Measurements from ENCODE around the gene KLK1. TPM values are rescaled to one million over a fixed set of nuclear protein-coding genes. Genes with fewer than 3 reads are reported as not detected.
"Not testable (repeated sequence)": the region's sequence is repeated elsewhere in the genome, so short reads cannot be mapped to it uniquely, and the experiment has no call there.

KLK1 gene
- polyA plus RNA-seq, 3 donors = 0.66 to 0.72 TPM; not detected in 1

GRCh38 chr19:50776131-50776530, 47.5 kb downstream of the KLK1 start:
- H3K36me3 Mint-ChIP-seq = no peaks in the 10 kb centered on the region
- peaks cover 52 to 63% (median 59%) of the 10 kb centered on the region in 3 donors for H3K27me3 Mint-ChIP-seq (ENCODE audit: low read depth in 3 of 3)
- no peaks in the 10 kb centered on the region for H3K4me1 ChIP-seq (ENCODE audit: control insufficient read depth in 1 of 2, insufficient read depth in 2 of 2, low read length in 2 of 2)
- H3K9ac ChIP-seq (ENCODE audit: insufficient read depth, low read length, poor library complexity, severe bottlenecking) = no peak overlapping the region
- peaks cover 6 to 9% of the 10 kb centered on the region in 2 donors for H3K9me3 ChIP-seq (replicated peaks in 1 of 2; ENCODE audit: control insufficient read depth in 1 of 2, insufficient read depth in 1 of 2, low read length in 2 of 2)
- peaks cover 15 to 45% of the 10 kb centered on the region in 2 donors for H3K27me3 ChIP-seq (ENCODE audit: control insufficient read depth in 2 of 2, insufficient read depth in 2 of 2, low read length in 2 of 2)
- peaks cover 9% of the 10 kb centered on the region for H3K4me1 Mint-ChIP-seq
- H3K9me3 Mint-ChIP-seq = peaks cover 3 to 22% (median 11%) of the 10 kb centered on the region in 7 donors
- H3K27ac Mint-ChIP-seq = no peak overlapping the region
- H3K4me3 Mint-ChIP-seq = no peak overlapping the region
- intact Hi-C loops (cut with micrococcal nuclease) = no loop called here
- no peaks in the 10 kb centered on the region for H3K79me2 ChIP-seq (ENCODE audit: insufficient read depth, low read length)
- H3K36me3 ChIP-seq (replicated peaks in 1 of 2; ENCODE audit: control insufficient read depth in 1 of 2, insufficient read depth in 2 of 2, low read length in 2 of 2) = no peaks in the 10 kb centered on the region
- WGBS (ENCODE audit: insufficient coverage) = 96% methylated on average over 3 of the region's 5 CpGs
- H3K4me2 ChIP-seq (replicated peaks; ENCODE audit: extremely low read depth, low read length, poor library complexity, severe bottlenecking) = no peak overlapping the region
- H3K4me3 ChIP-seq (replicated peaks in 1 of 3; ENCODE audit: low read depth in 2 of 3, low read length in 3 of 3) = no peak overlapping the region
- no peaks in the 10 kb centered on the region for H4K20me1 ChIP-seq (ENCODE audit: insufficient read depth, low read length)
- DNase-seq = no peak
- no peak for TF ChIP-seq CTCF (IDR thresholded peaks at IDR 0.05)
- H3K27ac ChIP-seq (ENCODE audit: low read depth in 1 of 2, low read length in 2 of 2) = no peak overlapping the region
- H2AFZ ChIP-seq (ENCODE audit: insufficient read depth, low read depth, low read length, poor library complexity, severe bottlenecking) = no peak overlapping the region

- peaks cover 4 to 19% of the 10 kb centered on the region in 2 donors for H3K27me3 ChIP-seq (ENCODE audit: control insufficient read depth in 2 of 2, insufficient read depth in 2 of 2, low read length in 2 of 2)
- WGBS (ENCODE audit: insufficient coverage) = no CpG with 5 or more reads among the region's 7 CpGs
- H2AFZ ChIP-seq (ENCODE audit: insufficient read depth, low read depth, low read length, poor library complexity, severe bottlenecking); H3K9me3 ChIP-seq (replicated peaks in 1 of 2; ENCODE audit: control insufficient read depth in 1 of 2, insufficient read depth in 1 of 2, low read length in 2 of 2); H3K79me2 ChIP-seq (ENCODE audit: insufficient read depth, low read length); H3K4me2 ChIP-seq (replicated peaks; ENCODE audit: extremely low read depth, low read length, poor library complexity, severe bottlenecking); H3K27ac Mint-ChIP-seq; intact Hi-C loops (cut with micrococcal nuclease); DNase-seq; H4K20me1 ChIP-seq (ENCODE audit: insufficient read depth, low read length); H3K4me1 Mint-ChIP-seq; H3K4me1 ChIP-seq (ENCODE audit: control insufficient read depth in 1 of 2, insufficient read depth in 2 of 2, low read length in 2 of 2); H3K4me3 Mint-ChIP-seq; H3K9ac ChIP-seq (ENCODE audit: insufficient read depth, low read length, poor library complexity, severe bottlenecking); H3K4me3 ChIP-seq (replicated peaks in 1 of 3; ENCODE audit: low read depth in 2 of 3, low read length in 3 of 3); H3K36me3 ChIP-seq (replicated peaks in 1 of 2; ENCODE audit: control insufficient read depth in 1 of 2, insufficient read depth in 2 of 2, low read length in 2 of 2); H3K27ac ChIP-seq (ENCODE audit: low read depth in 1 of 2, low read length in 2 of 2); H3K36me3 Mint-ChIP-seq: not testable (repeated sequence)
- Mint-ChIP-seq H3K27me3 (ENCODE audit: low read depth in 3 of 3) (peaks cover 26 to 36% (median 33%) of the 10 kb centered on the region in 3 donors), H3K9me3 (peaks cover 3 to 18% (median 11%) of the 10 kb centered on the region in 7 donors)
These were observed 50.1 kb downstream of the KLK1 start for GRCh38 chr19:50773454-50773853.

- H3K9ac ChIP-seq (ENCODE audit: insufficient read depth, low read length, poor library complexity, severe bottlenecking); H3K79me2 ChIP-seq (ENCODE audit: insufficient read depth, low read length); H4K20me1 ChIP-seq (ENCODE audit: insufficient read depth, low read length); H2AFZ ChIP-seq (ENCODE audit: insufficient read depth, low read depth, low read length, poor library complexity, severe bottlenecking); H3K4me1 Mint-ChIP-seq; H3K9me3 ChIP-seq (replicated peaks in 1 of 2; ENCODE audit: control insufficient read depth in 1 of 2, insufficient read depth in 1 of 2, low read length in 2 of 2); intact Hi-C loops (cut with micrococcal nuclease); H3K4me3 ChIP-seq (replicated peaks in 1 of 3; ENCODE audit: low read depth in 2 of 3, low read length in 3 of 3); H3K36me3 Mint-ChIP-seq; H3K36me3 ChIP-seq (replicated peaks in 1 of 2; ENCODE audit: control insufficient read depth in 1 of 2, insufficient read depth in 2 of 2, low read length in 2 of 2); H3K27ac ChIP-seq (ENCODE audit: low read depth in 1 of 2, low read length in 2 of 2); H3K4me2 ChIP-seq (replicated peaks; ENCODE audit: extremely low read depth, low read length, poor library complexity, severe bottlenecking); H3K27ac Mint-ChIP-seq; H3K4me3 Mint-ChIP-seq; H3K4me1 ChIP-seq (ENCODE audit: control insufficient read depth in 1 of 2, insufficient read depth in 2 of 2, low read length in 2 of 2); DNase-seq: not testable (repeated sequence)
- 100% methylated on average over 2 of the region's 3 CpGs for WGBS (ENCODE audit: insufficient coverage)
- Mint-ChIP-seq H3K27me3 (ENCODE audit: low read depth in 3 of 3) (peaks cover 20 to 32% (median 27%) of the 10 kb centered on the region in 3 donors), H3K9me3 (peaks cover 3 to 18% (median 11%) of the 10 kb centered on the region in 7 donors)
- H3K27me3 ChIP-seq (ENCODE audit: control insufficient read depth in 2 of 2, insufficient read depth in 2 of 2, low read length in 2 of 2) = peaks cover 4 to 14% of the 10 kb centered on the region in 2 donors
These were observed 50.7 kb downstream of the KLK1 start for GRCh38 chr19:50772912-50773311.
